ENCODE measurements around the gene TSN.

Gene TSN

GRCh38 chr2:121748202-121748601 is 7.2 kb upstream of the TSN start:
- no peak for DNase-seq

- DNase-seq, result no peak
Measured at GRCh38 chr2:121754851-121755236, 607 bp upstream of the TSN start.

GRCh38 chr2:121764681-121765228 is 9.3 kb downstream of the TSN start:
- DNase-seq, result no peak

- DNase-seq, result no peak
Measured at GRCh38 chr2:121766624-121767023, 11.2 kb downstream of the TSN start.

DNA sequence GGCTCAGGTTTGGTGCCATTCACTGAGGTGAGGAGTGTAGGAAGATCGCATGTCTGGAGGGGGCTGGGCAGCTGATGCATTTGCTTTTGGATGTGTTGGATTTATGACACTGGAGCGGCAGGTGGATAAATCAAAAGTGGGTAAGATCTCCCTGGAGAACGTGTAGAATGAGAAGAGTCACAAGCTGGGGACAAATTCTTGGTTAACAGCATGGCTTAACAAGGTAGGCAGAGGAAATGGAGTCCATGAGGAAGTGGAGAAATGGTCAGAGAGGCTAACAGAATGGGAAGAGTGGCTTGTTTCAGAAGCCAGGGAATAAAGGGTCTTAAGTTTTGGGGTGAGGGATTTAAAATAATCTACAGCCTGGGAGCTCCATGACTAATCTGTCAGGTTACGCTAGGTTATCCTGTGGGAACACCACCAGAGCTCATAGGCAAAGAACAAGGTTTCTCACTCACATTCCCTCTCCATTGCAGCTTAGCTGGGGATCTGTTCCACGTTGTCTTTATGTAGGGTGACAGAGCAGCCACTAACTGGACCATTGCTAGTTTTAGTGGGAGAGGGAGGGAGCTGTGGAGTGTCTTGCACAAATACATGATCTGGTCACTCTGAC is 12.8 kb downstream of the TSN start:
- DNase-seq, result no peak

DNA sequence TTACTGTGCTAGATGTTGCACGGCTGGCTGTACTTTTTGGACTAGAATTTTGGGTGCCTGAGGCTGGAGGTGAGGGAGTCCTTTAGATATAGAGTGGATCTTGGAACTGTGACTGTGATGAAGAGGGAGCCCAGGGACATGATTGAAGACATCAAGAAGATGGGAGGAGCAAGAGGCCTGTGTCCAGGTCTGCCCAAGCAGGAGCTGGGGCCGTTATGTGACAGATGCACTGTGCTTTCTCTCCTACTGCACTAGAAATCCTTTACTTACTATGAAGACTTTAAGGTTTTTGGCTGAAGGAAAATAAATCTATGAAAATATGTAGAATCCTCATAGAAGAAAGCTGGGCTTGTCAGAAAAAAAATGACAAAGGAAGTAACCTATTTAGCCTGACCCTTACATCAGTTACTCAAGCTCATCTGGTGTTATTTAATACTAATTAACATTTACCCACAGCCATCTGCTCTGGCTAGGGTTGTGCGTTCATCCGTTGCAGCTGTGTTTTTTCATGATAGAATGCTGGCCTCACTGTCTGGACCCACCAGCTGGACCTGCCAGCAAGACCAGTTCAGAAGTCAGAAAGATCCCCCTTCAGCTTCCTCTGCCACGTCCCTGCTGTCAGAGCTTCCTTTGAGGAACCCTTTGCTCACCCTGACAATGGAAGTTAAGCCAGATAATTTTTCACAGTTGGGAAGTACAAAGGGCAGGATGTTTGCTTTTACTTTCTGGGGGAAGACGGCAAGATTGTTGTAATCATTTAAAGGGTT is 16.7 kb downstream of the TSN start:
- DNase-seq, result no peak

GRCh38 chr2:121774235-121774634 is 18.8 kb downstream of the TSN start:
- no peak for DNase-seq

- DNase-seq, result no peak
Measured at GRCh38 chr2:121776361-121776760, 20.9 kb downstream of the TSN start.

DNA sequence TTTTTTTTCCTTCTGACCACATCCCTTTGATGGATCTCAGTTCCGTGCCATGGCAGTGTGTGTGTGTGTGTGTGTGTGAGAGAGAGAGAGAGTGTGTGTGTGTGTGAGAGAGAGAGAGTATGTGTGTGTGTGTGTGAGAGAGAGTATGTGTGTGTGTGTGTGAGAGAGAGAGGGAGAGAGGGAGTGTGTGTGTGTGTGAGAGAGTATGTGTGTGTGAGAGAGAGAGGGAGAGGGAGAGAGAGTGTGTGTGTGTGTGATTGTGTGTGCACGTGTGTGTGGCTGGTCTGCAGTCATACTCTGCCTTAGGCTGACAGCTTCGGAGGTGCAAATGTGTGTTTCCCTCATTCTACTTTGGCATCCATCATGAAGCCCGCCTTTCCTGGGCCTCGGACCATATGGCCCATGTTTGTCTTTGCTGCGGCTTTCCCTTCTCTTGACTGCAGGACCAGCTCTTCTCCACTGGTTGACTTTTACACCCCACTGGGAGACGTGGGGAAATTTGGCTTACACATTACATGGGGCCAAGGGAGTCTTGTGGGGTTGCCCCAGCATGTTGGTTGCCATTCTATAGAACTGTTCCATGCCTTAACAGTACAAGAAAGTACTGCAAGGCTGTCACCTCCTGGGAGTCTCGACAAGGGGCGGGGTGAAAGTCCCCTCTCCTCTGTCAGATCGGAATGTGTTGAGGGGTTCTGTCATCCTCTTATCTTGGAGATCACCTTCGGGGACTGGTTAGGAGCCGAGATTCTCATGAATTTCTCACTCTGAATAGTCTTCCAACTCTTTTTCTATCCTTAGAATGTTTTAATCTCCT is 21.6 kb downstream of the TSN start:
- DNase-seq, result no peak

DNA sequence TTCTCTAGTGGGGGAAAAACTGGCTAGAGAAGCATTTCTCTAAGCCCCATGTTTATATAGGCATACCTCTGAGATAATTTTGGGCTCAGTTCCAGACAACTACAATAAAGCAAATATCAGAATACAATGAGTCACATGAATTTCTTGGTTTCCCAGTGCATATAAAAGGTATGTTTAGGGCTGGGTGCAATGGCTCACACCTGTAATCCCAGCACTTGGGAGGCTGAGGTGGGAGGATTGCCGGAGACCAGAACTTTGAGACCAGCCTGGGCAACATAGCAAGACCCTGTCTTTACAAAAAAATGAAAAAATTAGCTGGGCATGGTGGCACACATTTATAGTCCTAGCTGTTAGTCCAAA is 22.2 kb downstream of the TSN start:
- DNase-seq, result no peak

- DNase-seq, result no peak
Measured at GRCh38 chr2:121778741-121779487, 23.5 kb downstream of the TSN start.

DNA sequence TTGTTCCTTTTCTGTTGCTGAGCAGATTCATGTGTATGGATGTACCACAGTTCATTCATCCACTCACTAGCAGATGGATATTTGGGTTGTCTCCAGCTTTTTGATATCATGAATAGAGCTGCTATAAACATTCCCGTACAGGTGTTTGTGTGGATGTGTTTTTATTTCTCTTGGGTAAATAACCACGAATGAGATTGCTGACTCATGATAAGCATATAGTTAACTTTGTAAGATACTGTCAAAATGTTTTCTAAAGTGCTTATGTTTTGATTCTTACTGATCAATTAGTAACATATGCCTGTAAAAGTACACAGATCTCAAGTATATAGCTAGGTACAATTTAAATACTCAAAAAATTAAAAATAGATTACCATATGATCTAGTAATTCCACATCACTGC is 27.7 kb downstream of the TSN start:
- no peak for DNase-seq

DNA sequence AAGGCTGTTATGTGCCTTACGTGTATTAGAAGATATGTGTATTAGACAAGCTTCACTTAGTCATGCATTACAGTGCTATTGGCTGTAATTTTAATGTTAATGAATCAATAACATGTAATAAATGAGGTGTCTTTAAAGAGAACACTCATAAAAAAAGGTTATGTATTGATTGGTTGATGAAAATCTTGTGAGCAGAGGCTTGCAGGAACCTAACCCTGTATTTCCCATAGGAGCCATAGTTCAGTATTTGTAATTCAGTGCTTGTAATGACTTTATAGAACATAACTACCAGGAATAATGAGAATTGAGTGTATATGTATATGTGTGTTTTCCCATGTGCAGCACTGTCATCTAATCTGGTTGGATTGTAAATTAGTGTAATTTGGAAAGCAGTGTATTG is 33.2 kb downstream of the TSN start:
- DNase-seq, result no peak

DNA sequence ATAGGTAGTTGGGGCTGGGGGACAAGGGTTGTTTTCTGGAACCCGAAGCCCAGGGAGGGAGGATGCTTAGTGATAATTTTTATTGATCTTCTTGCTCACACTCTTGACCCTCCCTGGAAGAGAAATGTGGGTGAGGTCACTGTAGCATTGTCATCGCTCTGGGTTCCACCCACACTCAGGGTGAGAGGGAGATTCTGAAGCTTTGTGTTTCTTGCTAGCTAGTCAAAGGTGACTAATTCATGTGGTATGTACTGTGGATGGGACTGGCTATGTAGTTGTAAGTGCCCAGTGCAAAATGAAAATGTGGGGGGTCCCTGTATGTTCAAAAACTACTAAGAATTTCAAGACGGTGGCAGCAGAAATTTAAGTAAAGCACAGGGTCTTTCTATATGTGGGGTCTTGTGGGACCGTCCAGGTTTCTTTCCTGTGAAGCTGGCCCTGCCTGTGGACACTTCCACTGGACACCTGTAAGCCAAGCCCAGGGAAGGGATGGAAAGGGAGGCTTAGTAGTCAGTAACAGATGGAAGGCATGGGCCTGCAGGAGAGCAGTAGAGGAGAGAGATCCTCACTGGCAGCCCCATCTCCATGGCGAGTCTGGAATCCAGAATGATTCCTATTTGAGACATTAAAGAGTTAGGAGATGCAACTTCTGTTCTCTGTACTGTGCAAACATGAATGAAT is 35.0 kb downstream of the TSN start:
- DNase-seq, result no peak

DNA sequence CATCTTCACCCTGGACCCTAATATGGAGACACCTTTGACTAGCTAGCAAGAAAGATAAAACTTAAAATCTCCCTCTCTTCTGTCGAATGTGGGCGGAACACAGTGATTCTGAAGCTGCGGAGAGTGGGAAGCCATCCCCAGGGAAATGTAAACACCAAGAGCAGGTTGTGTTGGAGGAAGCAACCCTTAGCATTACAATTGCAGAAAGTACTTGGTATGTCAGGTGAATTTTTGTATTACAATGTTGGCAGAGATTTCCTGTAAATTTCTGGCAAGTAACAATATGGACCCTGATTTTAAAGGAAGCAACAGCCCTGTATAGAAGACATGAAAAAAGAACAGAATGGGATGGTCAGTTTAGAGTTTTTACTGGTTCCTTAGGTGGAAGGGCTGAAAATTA is 35.8 kb downstream of the TSN start:
- no peak for DNase-seq

GRCh38 chr2:121791801-121792221 is 36.4 kb downstream of the TSN start:
- DNase-seq, result no peak

GRCh38 chr2:121793816-121794215 is 38.4 kb downstream of the TSN start:
- no peak for DNase-seq

GRCh38 chr2:121794233-121794632 is 38.8 kb downstream of the TSN start:
- no peak for DNase-seq

- no peak for DNase-seq
Measured at GRCh38 chr2:121796239-121796638, 40.8 kb downstream of the TSN start.

DNA sequence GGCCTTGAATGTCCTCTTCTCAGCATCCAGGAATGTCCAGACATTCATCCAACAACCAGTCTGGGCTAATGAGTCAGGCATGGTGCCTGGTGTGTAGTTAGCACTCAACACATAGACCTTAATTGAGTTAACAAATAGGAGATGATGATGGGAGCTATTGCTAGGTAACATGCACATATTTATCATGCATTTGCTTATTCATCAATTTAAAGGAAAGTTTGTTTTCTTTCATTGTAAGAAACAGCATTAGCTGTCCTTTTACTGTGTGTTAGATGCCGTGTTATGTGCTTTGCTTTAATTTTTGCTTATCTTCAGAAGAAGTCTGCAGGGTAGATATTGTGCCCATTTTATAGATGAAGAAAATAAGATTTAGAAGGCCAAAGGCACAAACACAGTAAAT is 43.2 kb downstream of the TSN start:
- DNase-seq, result no peak

GRCh38 chr2:121801916-121802315 is 46.5 kb downstream of the TSN start:
- no peak for DNase-seq

DNA sequence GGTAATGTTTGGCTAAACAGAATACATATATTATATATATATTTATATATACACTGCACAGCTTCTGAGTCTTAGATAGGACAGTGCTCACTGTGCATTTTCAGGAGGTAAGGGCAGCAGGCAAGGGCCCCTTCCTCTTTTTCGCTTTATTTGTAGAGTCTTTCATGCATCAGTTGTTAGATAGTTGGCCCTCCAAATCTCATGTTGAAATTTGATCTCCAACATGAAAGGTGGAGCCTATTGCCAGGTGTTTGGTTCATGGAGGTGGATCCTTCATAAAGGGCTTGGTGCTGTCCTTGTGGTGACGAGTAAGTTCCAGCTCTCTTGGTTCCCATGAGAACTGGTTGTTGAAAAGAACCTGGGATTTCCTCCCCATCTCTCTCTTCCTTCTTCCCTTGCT is 48.1 kb downstream of the TSN start:
- no peak for DNase-seq

Data from SIG-M5 (cell line).